ENCODE measurements around the gene LAMP5. TPM values are rescaled to one million over a fixed set of nuclear protein-coding genes. Genes with fewer than 3 reads are reported as not detected.

The LAMP5 gene
- total and polyA plus RNA-seq, 2 of the 13 experiments (the other 11 are each of a cell fraction or from before 2014, with no cell fraction given): not detected

- in situ Hi-C loops (cut with HindIII; ENCODE audit: extremely low pct_ligation_motif_present, low pct_unique_long_range_greater_than_20kb) (no loop called here), intact Hi-C loops (cut with micrococcal nuclease; ENCODE audit: unreplicated experiment) (no loop called here)
- 6% methylated on average over 4 of the region's 4 CpGs for WGBS (ENCODE audit: low lambda C conversion rate)
- Histone ChIP-seq H3K27me3 (ENCODE audit: control insufficient read depth in 1 of 2, insufficient read depth in 2 of 2, low read length in 2 of 2) (no peaks in the 10 kb centered on the region; a peak in 1 of 5 replicates), H3K79me2 (ENCODE audit: insufficient read depth, low read length) (no peaks in the 10 kb centered on the region), H3K36me3 (replicated peaks in 1 of 2; ENCODE audit: control insufficient read depth in 1 of 2, insufficient read depth in 2 of 2, low read length in 2 of 2) (no peaks in the 10 kb centered on the region), H3K4me3 (replicated peaks in 1 of 3; ENCODE audit: insufficient read depth in 1 of 3, low read depth in 2 of 3, low read length in 3 of 3) (no peak overlapping the region), H3K4me2 (ENCODE audit: low read depth, low read length) (no peak overlapping the region), H2AFZ (ENCODE audit: low read length) (no peak overlapping the region), H3K4me1 (ENCODE audit: insufficient read depth, low read length) (no peaks in the 10 kb centered on the region), H3K27ac (ENCODE audit: extremely low read length, insufficient read depth, low read length) (no peak overlapping the region), H3K9ac (ENCODE audit: insufficient read depth, low read depth, low read length) (no peak overlapping the region), H4K20me1 (ENCODE audit: insufficient read depth, low read length) (no peaks in the 10 kb centered on the region), H3K9me3 (ENCODE audit: low read length) (no peaks in the 10 kb centered on the region)
- ATAC-seq (no peak), DNase-seq (ENCODE audit: low spot score) (no peak), FAIRE-seq (no peak)
- CTCF ChIA-PET (ENCODE audit: low intra/inter-chr PET ratio, low total read pairs): no interaction called here
- POLR2A ChIA-PET: no interaction called here
- no TSS peak for BruUV-seq (replicated peaks)
- TF ChIP-seq HES4 (CRISPR knock-in tag; IDR thresholded peaks at IDR 0.05; ENCODE audit: borderline replicate concordance): no peak
- no peak for TF ChIP-seq ZNF569 (CRISPR knock-in tag; IDR thresholded peaks at IDR 0.05; ENCODE audit: borderline replicate concordance)
- TF ChIP-seq ZNF432 (CRISPR knock-in tag; IDR thresholded peaks at IDR 0.05; ENCODE audit: borderline replicate concordance): no peak
- TF ChIP-seq NFE2L2 (IDR thresholded peaks at IDR 0.05; ENCODE audit: low read length): no peak
- TF ChIP-seq HINFP (CRISPR knock-in tag; IDR thresholded peaks at IDR 0.05; ENCODE audit: low read depth): no peak
- no peak for TF ChIP-seq KDM2A (CRISPR knock-in tag; IDR thresholded peaks at IDR 0.05; ENCODE audit: borderline replicate concordance, low read depth)
- no peak for TF ChIP-seq ASH2L (IDR thresholded peaks at IDR 0.05; ENCODE audit: insufficient read length, low read depth, low read length)
- TF ChIP-seq RARA (CRISPR knock-in tag; IDR thresholded peaks at IDR 0.05): no peak
- TF ChIP-seq CEBPB (IDR thresholded peaks at IDR 0.05; ENCODE audit: borderline replicate concordance, low read depth, low read length): no peak
- TF ChIP-seq FOXC1 (CRISPR knock-in tag; IDR thresholded peaks at IDR 0.05; ENCODE audit: borderline replicate concordance): no peak
- no peak for TF ChIP-seq TRAFD1 (CRISPR knock-in tag; IDR thresholded peaks at IDR 0.05; ENCODE audit: borderline replicate concordance)
- no peak for TF ChIP-seq ZBTB38 (CRISPR knock-in tag; IDR thresholded peaks at IDR 0.05)
- TF ChIP-seq NFIB (CRISPR knock-in tag; IDR thresholded peaks at IDR 0.05; ENCODE audit: borderline replicate concordance): no peak
- TF ChIP-seq ZNF468 (CRISPR knock-in tag; IDR thresholded peaks at IDR 0.05): no peak
- TF ChIP-seq TFDP2 (CRISPR knock-in tag; IDR thresholded peaks at IDR 0.05): no peak
- no peak for TF ChIP-seq RFX1 (IDR thresholded peaks at IDR 0.05)
- no peak for TF ChIP-seq ZNF703 (CRISPR knock-in tag; IDR thresholded peaks at IDR 0.05; ENCODE audit: borderline replicate concordance)
- no peak for TF ChIP-seq MTA3 (CRISPR knock-in tag; IDR thresholded peaks at IDR 0.05)
- no peak for TF ChIP-seq ZNF30 (CRISPR knock-in tag; IDR thresholded peaks at IDR 0.05)
These were observed 43.0 kb downstream of the LAMP5 start for GRCh38 chr20:9557411-9557810.
